H9 (cell line): ENCODE measurements around the gene CCDC89. TPM values are rescaled to one million over a fixed set of nuclear protein-coding genes. Genes with fewer than 3 reads are reported as not detected.

Source experiments
- DNase-seq: peaks from one replicate; pipeline ENCODE4 v3.0.0-alpha.2; 2017
- H2AFZ ChIP-seq: one replicate; pipeline ENCODE4 v1.6.1; 2013; ENCODE audit warnings: mild to moderate bottlenecking, low read length, control low read depth, moderate library complexity
- H2AK5ac ChIP-seq: 2 replicates; pipeline ENCODE4 v1.6.1; 2013; ENCODE audit warnings: low read length, control low read depth, mixed read lengths; ENCODE audit not compliant: insufficient read length
- H2BK120ac ChIP-seq: one replicate; pipeline ENCODE4 v1.6.1; 2013; ENCODE audit warnings: low read depth, mild to moderate bottlenecking, low read length, control low read depth, inconsistent platforms; ENCODE audit not compliant: poor library complexity, severe bottlenecking
- H2BK12ac ChIP-seq: 2 replicates; pipeline ENCODE4 v1.6.1; 2013; ENCODE audit warnings: low read length, control low read depth, mixed read lengths, low read depth; ENCODE audit not compliant: insufficient read length
- H2BK15ac ChIP-seq: 2 replicates; pipeline ENCODE4 v1.6.1; 2013; ENCODE audit warnings: low read depth, low read length, control low read depth
- H2BK20ac ChIP-seq: one replicate; pipeline ENCODE4 v1.6.1; 2013; ENCODE audit warnings: low read depth, mild to moderate bottlenecking, low read length, control low read depth, inconsistent platforms; ENCODE audit not compliant: poor library complexity, severe bottlenecking
- H2BK5ac ChIP-seq: 2 replicates; pipeline ENCODE4 v1.6.1; 2013; ENCODE audit warnings: low read length, control low read depth, mixed read lengths; ENCODE audit not compliant: insufficient read length
- H3K14ac ChIP-seq: 2 replicates; pipeline ENCODE4 v1.6.1; 2013; ENCODE audit warnings: low read length, control low read depth; ENCODE audit not compliant: insufficient read depth
- H3K18ac ChIP-seq: 2 replicates; pipeline ENCODE4 v1.6.1; 2013; ENCODE audit warnings: low read depth, mild to moderate bottlenecking, mixed read lengths, low read length, control low read depth; ENCODE audit not compliant: insufficient read length
- H3K23ac ChIP-seq: 2 replicates; pipeline ENCODE4 v1.6.1; 2013; ENCODE audit warnings: low read length, control low read depth, mixed read lengths, low read depth; ENCODE audit not compliant: insufficient read length
- H3K23me2 ChIP-seq: 2 replicates; pipeline ENCODE4 v1.6.1; 2013; ENCODE audit warnings: low read depth, mild to moderate bottlenecking, mixed read lengths, low read length, control low read depth; ENCODE audit not compliant: insufficient read length, poor library complexity, severe bottlenecking
- H3K27ac ChIP-seq: 2 replicates; pipeline ENCODE4 v1.5.1; 2013; ENCODE audit warnings: low read length, control low read depth, mixed read lengths, low read depth; ENCODE audit not compliant: insufficient read length
- H3K27me3 ChIP-seq: 2 replicates; pipeline ENCODE4 v1.6.1; 2013; ENCODE audit warnings: low read length, control low read depth, inconsistent platforms; ENCODE audit not compliant: insufficient read depth
- H3K4ac ChIP-seq: 2 replicates; pipeline ENCODE4 v1.6.1; 2013; ENCODE audit warnings: low read depth, mild to moderate bottlenecking, control low read depth, inconsistent platforms, low read length, moderate library complexity
- H3K4me1 ChIP-seq: 2 replicates; pipeline ENCODE4 v1.6.1; 2013; ENCODE audit warnings: low read length, control low read depth, inconsistent platforms; ENCODE audit not compliant: insufficient read depth
- H3K4me2 ChIP-seq: 2 replicates; pipeline ENCODE4 v1.6.1; 2013; ENCODE audit warnings: low read length, control low read depth, mixed read lengths; ENCODE audit not compliant: insufficient read length, insufficient read depth
- H3K56ac ChIP-seq: 2 replicates; pipeline ENCODE4 v1.6.1; 2013; ENCODE audit warnings: low read depth, mild to moderate bottlenecking, mixed read lengths, low read length, control low read depth; ENCODE audit not compliant: insufficient read length
- H3K79me1 ChIP-seq: 2 replicates; pipeline ENCODE4 v1.6.1; 2013; ENCODE audit warnings: low read depth, mild to moderate bottlenecking, moderate library complexity, low read length, control low read depth, inconsistent platforms; ENCODE audit not compliant: insufficient read depth, poor library complexity, severe bottlenecking
- H3K79me2 ChIP-seq: 2 replicates; pipeline ENCODE4 v1.6.1; 2013; ENCODE audit warnings: low read length, control low read depth, inconsistent platforms; ENCODE audit not compliant: insufficient read depth
- H3K9ac ChIP-seq: 2 replicates; pipeline ENCODE4 v1.6.1; 2013; ENCODE audit warnings: low read length, control low read depth, mixed read lengths; ENCODE audit not compliant: insufficient read length; ENCODE audit errors: extremely low read depth
- H3K9me3 ChIP-seq: one replicate; pipeline ENCODE4 v1.6.1; 2013; ENCODE audit warnings: low read depth, low read length, inconsistent platforms; ENCODE audit not compliant: control insufficient read depth
- H3T11ph ChIP-seq: one replicate; pipeline ENCODE4 v1.6.1; 2013; ENCODE audit warnings: mild to moderate bottlenecking, low read length, control low read depth, inconsistent platforms
- H4K20me1 ChIP-seq: one replicate; pipeline ENCODE4 v1.6.1; 2013; ENCODE audit not compliant: control insufficient read depth, insufficient read length, insufficient read depth
- H4K5ac ChIP-seq: 2 replicates; pipeline ENCODE4 v1.6.1; 2013; ENCODE audit warnings: low read depth, mild to moderate bottlenecking, mixed read lengths, low read length, control low read depth; ENCODE audit not compliant: insufficient read length
- H4K8ac ChIP-seq: replicated peaks from 2 replicates; pipeline ENCODE4 v1.6.1; 2013; ENCODE audit warnings: low read length, control low read depth, mixed read lengths, low read depth; ENCODE audit not compliant: insufficient read length
- H4K91ac ChIP-seq: 2 replicates; pipeline ENCODE4 v1.6.1; 2013; ENCODE audit warnings: low read depth, mild to moderate bottlenecking, moderate library complexity, mixed read lengths, low read length, control low read depth; ENCODE audit not compliant: insufficient read length
- H3K27ac Mint-ChIP-seq, 3 experiments: 2 replicates in 2 of 3; 3 replicates in 1 of 3; pipeline ENCODE4 v1.8.0; 2020 to 2021; ENCODE audit warnings: mixed read lengths in 3 of 3, mild to moderate bottlenecking in 1 of 3, moderate library complexity in 1 of 3
- H3K27me3 Mint-ChIP-seq: 2 replicates; pipeline ENCODE4 v1.8.0; 2021; ENCODE audit warnings: low read depth, mild to moderate bottlenecking, moderate library complexity, mixed read lengths
- H3K36me3 Mint-ChIP-seq, 3 experiments: 2 replicates in 2 of 3; 3 replicates in 1 of 3; pipeline ENCODE4 v1.8.0; 2020 to 2021; ENCODE audit warnings: low read depth in 3 of 3, mixed read lengths in 3 of 3; ENCODE audit not compliant: insufficient read depth in 1 of 3
- H3K4me1 Mint-ChIP-seq, 2 experiments: 2 replicates each; pipeline ENCODE4 v1.8.0; 2020; ENCODE audit warnings: mixed read lengths in 2 of 2
- H3K4me3 Mint-ChIP-seq, 2 experiments: 2 replicates in 1 of 2; 3 replicates in 1 of 2; pipeline ENCODE4 v1.8.0; 2020 to 2021; ENCODE audit warnings: mild to moderate bottlenecking in 2 of 2, mixed read lengths in 2 of 2, moderate library complexity in 1 of 2
- H3K9me3 Mint-ChIP-seq, 2 experiments: 2 replicates in 1 of 2; 3 replicates in 1 of 2; pipeline ENCODE4 v1.8.0; 2020; ENCODE audit warnings: mild to moderate bottlenecking in 2 of 2, mixed read lengths in 2 of 2, moderate library complexity in 1 of 2
- WGBS: extraction: QIAGEN DNeasy Blood & Tissue Kit; methylation state at CpG from one replicate; pipeline ENCODE4 v1.1.7; 2013; ENCODE audit warnings: missing lambda C conversion rate, low lambda C conversion rate, mixed read lengths; ENCODE audit not compliant: insufficient read length; ENCODE audit errors: extremely low coverage; 5-methylcytosine and 5-hydroxymethylcytosine counted together
- total RNA-seq: library from RNA; stranded (reverse); gene quantifications from 2 replicates; pipeline ENCODE4 v1.2.1, GENCODE V29; 2021
- TF ChIP-seq, protein P1 (sequence below): fragments of 200-600 bp; sonication (generic); conservative IDR thresholded peaks from 3 replicates; pipeline ENCODE4 v1.8.0; 2021; ENCODE audit warnings: antibody characterized with exemption, mild to moderate bottlenecking

CCDC89 gene
- total RNA-seq, 1 experiment from 2014 or later = not detected

DNA sequence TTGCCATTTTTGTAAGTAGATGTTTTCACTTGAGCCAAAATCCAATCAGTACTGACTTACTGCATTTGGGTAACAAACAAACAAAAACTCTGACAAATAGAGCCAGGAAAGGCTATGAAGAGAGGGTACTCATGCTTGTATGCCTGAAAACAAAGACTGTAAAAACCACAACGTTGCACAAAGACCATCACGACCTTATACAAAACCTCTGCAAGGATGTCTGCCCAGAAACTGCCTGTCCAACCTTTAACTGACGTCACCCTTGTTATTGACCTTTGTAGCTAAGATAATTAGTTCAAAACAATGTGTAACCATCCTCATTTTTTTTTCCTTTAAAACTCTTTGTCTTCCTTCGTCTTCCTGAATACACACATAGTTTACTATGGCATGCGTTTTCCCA lies 20.3 kb downstream of the CCDC89 start:
- Histone ChIP-seq H3K14ac (no peak overlapping the region), H2BK120ac (no peak overlapping the region), H4K91ac (no peak overlapping the region), H3K9ac (no peak overlapping the region), H2BK12ac (no peak overlapping the region), H2BK5ac (no peak overlapping the region), H2AFZ (peak overlapping the region; percentile 11), H3K56ac (no peak overlapping the region), H3K79me1 (no peaks in the 10 kb centered on the region), H4K5ac (no peak overlapping the region), H3K9me3 (no peaks in the 10 kb centered on the region), H3K4ac (no peak overlapping the region), H3K23ac (no peak overlapping the region), H2BK20ac (no peak overlapping the region), H3K79me2 (peaks cover 24% of the 10 kb centered on the region), H4K8ac (no peak overlapping the region), H3K27me3 (no peaks in the 10 kb centered on the region; the same call in 1 of the 2 replicates), H2BK15ac (no peak overlapping the region), H4K20me1 (no peaks in the 10 kb centered on the region), H3K18ac (no peak overlapping the region), H3K23me2 (peaks cover 7% of the 10 kb centered on the region), H3K4me1 (no peaks in the 10 kb centered on the region), H3T11ph (no peak overlapping the region), H3K27ac (no peak overlapping the region), H2AK5ac (no peak overlapping the region), H3K4me2 (no peak overlapping the region)
- no peak overlapping the region; a peak in 1 of 5 replicates for H3K4me3 Mint-ChIP-seq
- H3K27me3 Mint-ChIP-seq = peaks cover 10% of the 10 kb centered on the region
- no CpG with 5 or more reads among the region's 5 CpGs for WGBS
- no peak for DNase-seq
- peaks cover 19 to 29% of the 10 kb centered on the region in 2 experiments for H3K4me1 Mint-ChIP-seq
- peak overlapping the region in 2 of 3 experiments; percentile 55 to 84; a peak in 2 of 7 replicates for H3K27ac Mint-ChIP-seq
- TF ChIP-seq, protein P1, sequence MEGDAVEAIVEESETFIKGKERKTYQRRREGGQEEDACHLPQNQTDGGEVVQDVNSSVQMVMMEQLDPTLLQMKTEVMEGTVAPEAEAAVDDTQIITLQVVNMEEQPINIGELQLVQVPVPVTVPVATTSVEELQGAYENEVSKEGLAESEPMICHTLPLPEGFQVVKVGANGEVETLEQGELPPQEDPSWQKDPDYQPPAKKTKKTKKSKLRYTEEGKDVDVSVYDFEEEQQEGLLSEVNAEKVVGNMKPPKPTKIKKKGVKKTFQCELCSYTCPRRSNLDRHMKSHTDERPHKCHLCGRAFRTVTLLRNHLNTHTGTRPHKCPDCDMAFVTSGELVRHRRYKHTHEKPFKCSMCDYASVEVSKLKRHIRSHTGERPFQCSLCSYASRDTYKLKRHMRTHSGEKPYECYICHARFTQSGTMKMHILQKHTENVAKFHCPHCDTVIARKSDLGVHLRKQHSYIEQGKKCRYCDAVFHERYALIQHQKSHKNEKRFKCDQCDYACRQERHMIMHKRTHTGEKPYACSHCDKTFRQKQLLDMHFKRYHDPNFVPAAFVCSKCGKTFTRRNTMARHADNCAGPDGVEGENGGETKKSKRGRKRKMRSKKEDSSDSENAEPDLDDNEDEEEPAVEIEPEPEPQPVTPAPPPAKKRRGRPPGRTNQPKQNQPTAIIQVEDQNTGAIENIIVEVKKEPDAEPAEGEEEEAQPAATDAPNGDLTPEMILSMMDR = no peak
- peaks cover 3 to 4% of the 10 kb centered on the region in 2 experiments; a peak in 3 of 5 replicates for H3K9me3 Mint-ChIP-seq
- peaks cover 24 to 34% (median 28%) of the 10 kb centered on the region in 3 experiments for H3K36me3 Mint-ChIP-seq
